WTC11 (cell line): ENCODE measurements around the gene CTSE. TPM values are rescaled to one million over a fixed set of nuclear protein-coding genes. Genes with fewer than 3 reads are reported as not detected.
A peak's percentile ranks its signal among the peaks of the same experiment; 100 is the strongest.

Source experiments
- ATAC-seq: fragments of 200-7000 bp; cut with Tn5 transposase; 2 replicates; pipeline ENCODE4 v1.10.0; 2021; ENCODE audit warnings: mild to moderate bottlenecking, moderate library complexity
- CTCF ChIA-PET: fragments of 300-600 bp; sonication (Branson Sonifier 250); formaldehyde crosslinking; loops from one replicate; lab custom pipeline; 2021; ENCODE audit warnings: antibody characterized with exemption; lab: Charles Lee
- POLR2A ChIA-PET: fragments of 350-600 bp; sonication (Branson Sonifier 250); formaldehyde crosslinking; loops from one replicate; lab custom pipeline; 2021; ENCODE audit warnings: antibody characterized with exemption; lab: Charles Lee
- DNase-seq: peaks from one replicate; pipeline ENCODE4 v3.0.0; 2021; ENCODE audit warnings: low spot score
- H3K27ac Mint-ChIP-seq: 2 replicates; pipeline ENCODE4 v1.8.0; 2021; ENCODE audit warnings: mixed read lengths
- H3K27me3 Mint-ChIP-seq: 2 replicates; pipeline ENCODE4 v1.8.0; 2021; ENCODE audit warnings: low read depth, mild to moderate bottlenecking, moderate library complexity, mixed read lengths
- H3K36me3 Mint-ChIP-seq: 2 replicates; pipeline ENCODE4 v1.8.0; 2021; ENCODE audit warnings: mixed read lengths
- H3K4me1 Mint-ChIP-seq: 2 replicates; pipeline ENCODE4 v1.8.0; 2022; ENCODE audit warnings: mixed read lengths
- H3K4me3 Mint-ChIP-seq: 2 replicates; pipeline ENCODE4 v1.8.0; 2021; ENCODE audit warnings: mild to moderate bottlenecking, moderate library complexity, mixed read lengths
- H3K9me3 Mint-ChIP-seq: 2 replicates; pipeline ENCODE4 v1.8.0; 2021; ENCODE audit warnings: mixed read lengths
- CBFB ChIP-seq: sonication (generic); formaldehyde crosslinking; IDR thresholded peaks from 2 replicates; pipeline ENCODE4 v1.8.1; 2022; ENCODE audit warnings: mild to moderate bottlenecking, low read depth, missing genetic modification reagents
- CREM ChIP-seq: sonication (generic); formaldehyde crosslinking; IDR thresholded peaks from 2 replicates; pipeline ENCODE4 v1.8.1; 2022; ENCODE audit warnings: mild to moderate bottlenecking, missing genetic modification reagents, moderate library complexity
- ELF4 ChIP-seq: sonication (generic); formaldehyde crosslinking; IDR thresholded peaks from 2 replicates; pipeline ENCODE4 v1.8.1; 2022; ENCODE audit warnings: low read depth, mild to moderate bottlenecking, moderate library complexity, missing genetic modification reagents
- EMX1 ChIP-seq: fragments of 250-450 bp; sonication (Bioruptor Pico); IDR thresholded peaks from 2 replicates; pipeline ENCODE4 v1.8.0; 2021; ENCODE audit warnings: mild to moderate bottlenecking
- ETV6 ChIP-seq: sonication (generic); formaldehyde crosslinking; IDR thresholded peaks from 2 replicates; pipeline ENCODE4 v1.8.1; 2022; ENCODE audit warnings: mild to moderate bottlenecking, missing genetic modification reagents
- FOXP4 ChIP-seq: sonication (generic); formaldehyde crosslinking; IDR thresholded peaks from 2 replicates; pipeline ENCODE4 v1.8.0; 2022; ENCODE audit warnings: mild to moderate bottlenecking, missing genetic modification reagents
- GTF2I ChIP-seq: fragments of 250-450 bp; sonication (Bioruptor Pico); conservative IDR thresholded peaks from 2 replicates; pipeline ENCODE4 v1.4.0; 2021; ENCODE audit warnings: mild to moderate bottlenecking
- JAZF1 ChIP-seq: fragments of 250-450 bp; sonication (Bioruptor Pico); IDR thresholded peaks from 2 replicates; pipeline ENCODE4 v1.9.0; 2021; ENCODE audit warnings: moderate library complexity, mild to moderate bottlenecking, inconsistent platforms
- NFATC4 ChIP-seq: fragments of 250-450 bp; sonication (Bioruptor Pico); IDR thresholded peaks from 2 replicates; pipeline ENCODE4 v1.9.0; 2021; ENCODE audit warnings: mild to moderate bottlenecking
- NFYB ChIP-seq: sonication (generic); formaldehyde crosslinking; conservative IDR thresholded peaks from 2 replicates; pipeline ENCODE4 v1.8.0; 2022; ENCODE audit warnings: low read depth, missing genetic modification reagents
- NR2C2 ChIP-seq: sonication (generic); formaldehyde crosslinking; IDR thresholded peaks from 2 replicates; pipeline ENCODE4 v1.8.0; 2022; ENCODE audit warnings: mild to moderate bottlenecking, missing genetic modification reagents
- NR3C1 ChIP-seq: sonication (generic); formaldehyde crosslinking; conservative IDR thresholded peaks from 2 replicates; pipeline ENCODE4 v1.8.1; 2023; ENCODE audit warnings: low read depth, mild to moderate bottlenecking, missing genetic modification reagents
- PREB ChIP-seq: sonication (generic); formaldehyde crosslinking; IDR thresholded peaks from 2 replicates; pipeline ENCODE4 v1.8.1; 2022; ENCODE audit warnings: mild to moderate bottlenecking, missing genetic modification reagents, moderate library complexity, borderline replicate concordance
- PRRX2 ChIP-seq: fragments of 250-450 bp; sonication (Bioruptor Pico); IDR thresholded peaks from 2 replicates; pipeline ENCODE4 v1.8.0; 2021; ENCODE audit warnings: mild to moderate bottlenecking
- RORB ChIP-seq: fragments of 250-450 bp; sonication (Bioruptor Pico); IDR thresholded peaks from 2 replicates; pipeline ENCODE4 v1.9.0; 2021; ENCODE audit warnings: mild to moderate bottlenecking
- TEAD4 ChIP-seq: sonication (generic); formaldehyde crosslinking; IDR thresholded peaks from 2 replicates; pipeline ENCODE4 v1.8.0; 2022; ENCODE audit warnings: mild to moderate bottlenecking, missing genetic modification reagents
- TP53 ChIP-seq: sonication (generic); formaldehyde crosslinking; IDR thresholded peaks from 2 replicates; pipeline ENCODE4 v1.8.1; 2023; ENCODE audit warnings: mild to moderate bottlenecking, missing genetic modification reagents
- ZBTB43 ChIP-seq: sonication (generic); formaldehyde crosslinking; IDR thresholded peaks from 2 replicates; pipeline ENCODE4 v1.8.1; 2023; ENCODE audit warnings: mild to moderate bottlenecking, missing genetic modification reagents
- ZNF416 ChIP-seq: fragments of 250-450 bp; sonication (Bioruptor Pico); IDR thresholded peaks from 2 replicates; pipeline ENCODE4 v1.9.0; 2021; ENCODE audit warnings: mild to moderate bottlenecking, inconsistent platforms
- ZNF425 ChIP-seq: fragments of 250-450 bp; sonication (Bioruptor Pico); conservative IDR thresholded peaks from 2 replicates; pipeline ENCODE4 v1.9.0; 2021; ENCODE audit warnings: mild to moderate bottlenecking
- total RNA-seq: library from RNA; stranded (reverse); gene quantifications from 3 replicates; pipeline ENCODE4 v1.2.3, GENCODE V29; 2021
- TF ChIP-seq, protein P1 (sequence below): fragments of 250-450 bp; sonication (Bioruptor Pico); IDR thresholded peaks from 2 replicates; pipeline ENCODE4 v1.9.0; 2021; ENCODE audit warnings: mild to moderate bottlenecking, borderline replicate concordance

Gene CTSE
- total RNA-seq, 1 experiment from 2014 or later = 0.17 TPM

DNA sequence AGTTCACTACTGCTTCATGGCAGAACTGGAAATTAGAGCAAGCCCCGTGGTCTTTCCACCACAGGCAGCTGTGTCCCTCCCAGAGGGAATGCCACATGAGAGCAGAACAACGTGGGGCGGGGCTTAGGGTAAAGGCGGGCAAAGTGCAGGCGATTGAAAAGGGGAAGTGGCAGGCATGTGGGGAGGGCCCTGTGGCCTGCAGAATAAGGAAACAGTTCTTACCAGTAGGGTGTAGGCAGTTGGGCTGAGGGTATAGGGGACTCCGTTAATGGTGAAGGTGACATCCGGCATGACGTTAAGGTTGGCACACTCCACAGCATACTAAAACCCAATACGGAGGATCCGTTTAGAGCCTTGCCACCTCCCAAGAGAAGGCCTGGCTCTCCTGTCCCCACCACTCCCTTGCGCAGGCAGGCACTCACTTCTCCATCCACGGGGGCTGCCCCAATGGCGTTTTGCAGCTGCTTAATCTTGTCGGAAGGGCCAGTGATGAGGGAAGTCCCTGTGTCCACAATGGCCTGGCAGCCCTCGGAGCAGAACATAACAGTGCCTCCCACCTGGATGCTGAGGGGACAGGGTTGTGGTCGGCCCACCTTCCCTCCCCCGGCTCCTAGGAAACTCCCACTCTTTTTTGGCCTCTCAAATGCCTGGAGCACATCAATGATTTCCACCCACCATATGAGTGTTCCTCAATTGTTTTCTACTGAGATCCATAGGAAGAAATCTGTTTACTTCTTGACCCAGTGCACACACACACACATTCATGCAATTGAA lies 11.4 kb downstream of the CTSE start:
- H3K36me3 Mint-ChIP-seq = no peaks in the 10 kb centered on the region
- H3K4me3 Mint-ChIP-seq = no peak overlapping the region
- no peak overlapping the region for H3K27ac Mint-ChIP-seq
- peak; percentile 45 for DNase-seq
- peaks cover 5% of the 10 kb centered on the region for H3K27me3 Mint-ChIP-seq
- no peaks in the 10 kb centered on the region for H3K9me3 Mint-ChIP-seq
- ATAC-seq = peak; percentile 97
- peaks cover 4% of the 10 kb centered on the region for H3K4me1 Mint-ChIP-seq
- ChIA-PET POLR2A (no interaction called here), CTCF (interaction anchor here (0.6 to 1.1 kb wide), 2 partner anchors 14 to 28 kb away, joined by 3 read pairs; no protein-coding TSS in a partner anchor)
- TF ChIP-seq FOXP4 (no peak), CBFB (CRISPR knock-in tag) (no peak), RORB (CRISPR knock-in tag) (no peak), NR3C1 (CRISPR knock-in tag) (no peak), PRRX2 (CRISPR knock-in tag) (no peak), JAZF1 (no peak), TP53 (no peak), NR2C2 (CRISPR knock-in tag) (no peak)

DNA sequence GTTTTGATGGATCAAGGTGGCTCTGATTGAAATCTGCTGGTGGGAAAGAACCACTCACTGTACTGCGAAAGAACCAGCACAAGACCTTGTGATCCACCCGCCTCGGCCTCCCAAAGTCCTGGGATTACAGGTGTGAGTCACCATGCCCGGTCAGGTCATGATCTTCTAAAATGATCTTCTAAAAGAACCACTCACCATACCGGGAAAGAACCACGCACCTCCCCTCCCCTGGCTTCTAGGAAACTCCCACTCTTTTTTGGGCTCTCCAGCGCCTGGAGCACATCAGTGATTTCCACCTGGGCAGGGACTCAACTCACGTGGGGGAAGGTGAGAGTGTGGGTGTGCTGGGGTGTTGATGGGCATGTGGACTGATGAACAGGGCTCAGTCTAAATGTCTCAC lies 12.6 kb downstream of the CTSE start:
- peaks cover 5% of the 10 kb centered on the region for H3K27me3 Mint-ChIP-seq
- CTCF ChIA-PET = no interaction called here
- no peaks in the 10 kb centered on the region for H3K9me3 Mint-ChIP-seq
- DNase-seq = no peak
- POLR2A ChIA-PET = no interaction called here
- ATAC-seq = no peak
- no peaks in the 10 kb centered on the region for H3K36me3 Mint-ChIP-seq
- no peak overlapping the region for H3K4me3 Mint-ChIP-seq
- H3K4me1 Mint-ChIP-seq = peaks cover 4% of the 10 kb centered on the region
- H3K27ac Mint-ChIP-seq = no peak overlapping the region
- TF ChIP-seq PRRX2 (CRISPR knock-in tag) = no peak
- TF ChIP-seq EMX1 (CRISPR knock-in tag) = no peak
- no peak for TF ChIP-seq TEAD4 (CRISPR knock-in tag)
- TF ChIP-seq ELF4 (CRISPR knock-in tag) = no peak
- TF ChIP-seq ETV6 = no peak
- no peak for TF ChIP-seq ZBTB43 (CRISPR knock-in tag)
- no peak for TF ChIP-seq TP53
- TF ChIP-seq PREB = no peak
- no peak for TF ChIP-seq CREM (CRISPR knock-in tag)
- TF ChIP-seq NFYB = no peak
- TF ChIP-seq ZNF416 (CRISPR knock-in tag) = no peak

DNA sequence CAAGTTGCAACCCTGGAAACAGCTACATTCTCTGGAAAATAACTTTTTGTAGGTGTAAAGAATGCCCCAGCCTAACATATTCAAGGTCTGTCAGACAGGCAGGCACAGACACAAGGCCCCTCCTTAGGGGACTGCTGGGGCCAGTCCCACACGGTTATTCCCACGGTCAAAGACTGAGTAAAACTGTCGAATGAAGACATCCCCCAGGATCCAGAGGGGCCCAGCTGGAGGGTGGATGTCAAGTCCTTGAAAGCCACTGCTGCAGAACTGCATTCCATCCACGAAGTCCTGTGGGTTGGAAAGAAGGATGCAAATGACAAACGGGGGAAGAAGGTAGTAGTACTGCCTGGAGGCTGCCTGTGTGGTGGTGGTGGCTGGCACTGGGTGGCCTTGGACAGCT lies 13.6 kb downstream of the CTSE start:
- no peak overlapping the region for H3K27ac Mint-ChIP-seq
- no peak for DNase-seq
- no peaks in the 10 kb centered on the region for H3K9me3 Mint-ChIP-seq
- ChIA-PET CTCF (no interaction called here), POLR2A (no interaction called here)
- H3K27me3 Mint-ChIP-seq = peaks cover 5% of the 10 kb centered on the region
- no peak overlapping the region for H3K4me3 Mint-ChIP-seq
- no peak for ATAC-seq
- peaks cover 4% of the 10 kb centered on the region for H3K4me1 Mint-ChIP-seq
- no peaks in the 10 kb centered on the region for H3K36me3 Mint-ChIP-seq
- TF ChIP-seq ZNF425 (CRISPR knock-in tag) (no peak), NFATC4 (CRISPR knock-in tag) (no peak), FOXP4 (no peak), GTF2I (CRISPR knock-in tag) (no peak)
- TF ChIP-seq, protein P1, sequence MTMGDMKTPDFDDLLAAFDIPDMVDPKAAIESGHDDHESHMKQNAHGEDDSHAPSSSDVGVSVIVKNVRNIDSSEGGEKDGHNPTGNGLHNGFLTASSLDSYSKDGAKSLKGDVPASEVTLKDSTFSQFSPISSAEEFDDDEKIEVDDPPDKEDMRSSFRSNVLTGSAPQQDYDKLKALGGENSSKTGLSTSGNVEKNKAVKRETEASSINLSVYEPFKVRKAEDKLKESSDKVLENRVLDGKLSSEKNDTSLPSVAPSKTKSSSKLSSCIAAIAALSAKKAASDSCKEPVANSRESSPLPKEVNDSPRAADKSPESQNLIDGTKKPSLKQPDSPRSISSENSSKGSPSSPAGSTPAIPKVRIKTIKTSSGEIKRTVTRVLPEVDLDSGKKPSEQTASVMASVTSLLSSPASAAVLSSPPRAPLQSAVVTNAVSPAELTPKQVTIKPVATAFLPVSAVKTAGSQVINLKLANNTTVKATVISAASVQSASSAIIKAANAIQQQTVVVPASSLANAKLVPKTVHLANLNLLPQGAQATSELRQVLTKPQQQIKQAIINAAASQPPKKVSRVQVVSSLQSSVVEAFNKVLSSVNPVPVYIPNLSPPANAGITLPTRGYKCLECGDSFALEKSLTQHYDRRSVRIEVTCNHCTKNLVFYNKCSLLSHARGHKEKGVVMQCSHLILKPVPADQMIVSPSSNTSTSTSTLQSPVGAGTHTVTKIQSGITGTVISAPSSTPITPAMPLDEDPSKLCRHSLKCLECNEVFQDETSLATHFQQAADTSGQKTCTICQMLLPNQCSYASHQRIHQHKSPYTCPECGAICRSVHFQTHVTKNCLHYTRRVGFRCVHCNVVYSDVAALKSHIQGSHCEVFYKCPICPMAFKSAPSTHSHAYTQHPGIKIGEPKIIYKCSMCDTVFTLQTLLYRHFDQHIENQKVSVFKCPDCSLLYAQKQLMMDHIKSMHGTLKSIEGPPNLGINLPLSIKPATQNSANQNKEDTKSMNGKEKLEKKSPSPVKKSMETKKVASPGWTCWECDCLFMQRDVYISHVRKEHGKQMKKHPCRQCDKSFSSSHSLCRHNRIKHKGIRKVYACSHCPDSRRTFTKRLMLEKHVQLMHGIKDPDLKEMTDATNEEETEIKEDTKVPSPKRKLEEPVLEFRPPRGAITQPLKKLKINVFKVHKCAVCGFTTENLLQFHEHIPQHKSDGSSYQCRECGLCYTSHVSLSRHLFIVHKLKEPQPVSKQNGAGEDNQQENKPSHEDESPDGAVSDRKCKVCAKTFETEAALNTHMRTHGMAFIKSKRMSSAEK (CRISPR knock-in tag) = no peak
